OCI-LY1 (cell line): ENCODE measurements around the gene OVCH1.
"Not testable (repeated sequence)": the region's sequence is repeated elsewhere in the genome, so short reads cannot be mapped to it uniquely, and the experiment has no call there.

Experiments used
- EZH2 ChIP-seq: fragments of 200-600 bp; sonication (generic), shearing (Covaris generic); IDR thresholded peaks from 2 replicates; pipeline ENCODE4 v1.8.0; 2017; ENCODE audit warnings: borderline replicate concordance, mixed run types, mild to moderate bottlenecking, antibody characterized with exemption, low read length, moderate library complexity, mixed read lengths
- TF ChIP-seq, protein P1 (sequence below): fragments of 200-600 bp; sonication (generic), shearing (Covaris generic); IDR thresholded peaks from 2 replicates; pipeline ENCODE4 v1.5.1; 2017; ENCODE audit warnings: mild to moderate bottlenecking, antibody characterized with exemption, low read length, moderate library complexity, mixed read lengths

DNA sequence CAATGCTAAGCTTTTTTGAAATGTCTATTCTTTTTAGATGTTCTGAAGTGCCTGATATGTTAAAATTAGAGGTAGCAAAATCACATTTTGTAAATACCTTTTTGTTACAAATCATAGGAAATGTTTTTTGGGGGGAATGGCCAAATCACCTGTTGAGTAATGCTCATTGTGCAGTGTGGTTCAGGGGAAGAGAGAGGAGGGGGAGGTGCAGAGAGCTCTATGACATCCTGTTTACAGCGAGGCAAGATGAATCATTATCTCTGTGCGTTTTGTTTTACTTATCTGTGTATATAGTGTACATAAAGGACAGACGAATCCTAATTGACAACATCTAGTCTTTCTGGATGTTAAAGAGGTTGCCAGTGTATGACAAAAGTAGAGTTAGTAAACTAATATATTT, 107.1 kb downstream of the OVCH1 start:
- TF ChIP-seq, protein P1, sequence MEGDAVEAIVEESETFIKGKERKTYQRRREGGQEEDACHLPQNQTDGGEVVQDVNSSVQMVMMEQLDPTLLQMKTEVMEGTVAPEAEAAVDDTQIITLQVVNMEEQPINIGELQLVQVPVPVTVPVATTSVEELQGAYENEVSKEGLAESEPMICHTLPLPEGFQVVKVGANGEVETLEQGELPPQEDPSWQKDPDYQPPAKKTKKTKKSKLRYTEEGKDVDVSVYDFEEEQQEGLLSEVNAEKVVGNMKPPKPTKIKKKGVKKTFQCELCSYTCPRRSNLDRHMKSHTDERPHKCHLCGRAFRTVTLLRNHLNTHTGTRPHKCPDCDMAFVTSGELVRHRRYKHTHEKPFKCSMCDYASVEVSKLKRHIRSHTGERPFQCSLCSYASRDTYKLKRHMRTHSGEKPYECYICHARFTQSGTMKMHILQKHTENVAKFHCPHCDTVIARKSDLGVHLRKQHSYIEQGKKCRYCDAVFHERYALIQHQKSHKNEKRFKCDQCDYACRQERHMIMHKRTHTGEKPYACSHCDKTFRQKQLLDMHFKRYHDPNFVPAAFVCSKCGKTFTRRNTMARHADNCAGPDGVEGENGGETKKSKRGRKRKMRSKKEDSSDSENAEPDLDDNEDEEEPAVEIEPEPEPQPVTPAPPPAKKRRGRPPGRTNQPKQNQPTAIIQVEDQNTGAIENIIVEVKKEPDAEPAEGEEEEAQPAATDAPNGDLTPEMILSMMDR = not testable (repeated sequence)
- not testable (repeated sequence) for TF ChIP-seq EZH2
